ENCODE data around the gene PDGFC. TPM values are rescaled to one million over a fixed set of nuclear protein-coding genes. Genes with fewer than 3 reads are reported as not detected.

PDGFC gene
- total RNA-seq, 1 donor from 2014 or later: 56.7 TPM

GRCh38 chr4:156723951-156724668 lies 247.5 kb downstream of the PDGFC start:
- no peak for DNase-seq (ENCODE audit: low read depth)
- TF ChIP-seq CTCF (conservative IDR thresholded peaks at IDR 0.05; ENCODE audit: low read depth, low read length): no peak
- no peak overlapping the region for H3K4me3 ChIP-seq (ENCODE audit: low read depth, low read length)

- H3K4me3 ChIP-seq (ENCODE audit: low read depth, low read length): no peak overlapping the region
- no peak for DNase-seq (ENCODE audit: low read depth)
- TF ChIP-seq CTCF (conservative IDR thresholded peaks at IDR 0.05; ENCODE audit: low read depth, low read length): no peak
Measured at GRCh38 chr4:156718226-156718625, 253.4 kb downstream of the PDGFC start.

- DNase-seq (ENCODE audit: low read depth): no peak
Measured at GRCh38 chr4:156711193-156711590, 260.4 kb downstream of the PDGFC start.

More at GRCh38 chr4:156711193-156711590, 260.4 kb downstream of the PDGFC start:
- H3K4me3 ChIP-seq (ENCODE audit: low read depth, low read length): no peak overlapping the region
- no peak for TF ChIP-seq CTCF (conservative IDR thresholded peaks at IDR 0.05; ENCODE audit: low read depth, low read length)

Other genes starting within 250 kb of the PDGFC start
- gene GLRB, start 104.4 kb upstream of the PDGFC start, total RNA-seq: 6.6 and 15.8 TPM in 2 replicates
- not detected in 2 replicates for gene GRIA2, start 248.9 kb upstream of the PDGFC start, total RNA-seq